ENCODE results near the gene ETFA. TPM values are rescaled to one million over a fixed set of nuclear protein-coding genes. Genes with fewer than 3 reads are reported as not detected.

ETFA gene
- total and polyA plus RNA-seq, 10 of the 15 experiments (the other 5 are each of a cell fraction or from before 2014, with no cell fraction given) = 114 to 331 (median 152) TPM

DNA sequence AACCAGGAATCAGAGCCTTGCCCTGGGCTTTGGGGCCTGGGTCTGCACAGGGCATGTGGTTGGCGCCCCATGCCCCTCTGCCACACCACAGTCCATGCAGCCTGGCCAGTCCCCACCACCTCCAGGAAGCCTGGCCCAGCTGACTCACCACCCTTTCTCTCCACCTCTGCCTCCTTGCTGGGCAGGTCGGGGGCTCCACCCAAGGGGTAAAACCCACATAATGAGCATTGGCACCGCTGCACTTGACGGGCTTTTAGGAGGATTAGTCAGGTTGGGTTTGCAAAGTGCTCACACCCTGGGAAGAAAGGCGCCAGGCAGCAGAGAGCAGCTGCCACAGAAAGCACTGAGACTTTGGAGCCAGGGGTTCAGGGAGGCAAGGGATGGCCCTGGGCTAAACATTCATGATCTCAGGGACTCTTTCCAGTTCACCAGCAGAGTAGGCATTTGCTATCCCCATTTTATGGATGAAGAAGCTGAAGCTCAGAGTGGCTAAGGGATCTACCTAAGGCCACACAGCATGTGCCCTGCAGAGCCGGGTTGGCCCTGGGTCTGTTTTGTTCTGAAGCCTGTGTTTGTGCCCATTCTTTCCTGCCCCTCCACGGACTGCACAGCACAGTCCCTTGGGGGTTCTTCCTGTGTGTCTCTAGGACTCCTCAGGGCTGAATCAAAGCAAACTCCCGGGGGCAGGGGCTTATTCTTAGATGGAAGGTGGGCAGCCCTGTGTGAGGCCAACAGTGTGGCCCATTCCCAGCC, 113.4 kb downstream of the ETFA start (continued):
- TF ChIP-seq, protein P1, sequence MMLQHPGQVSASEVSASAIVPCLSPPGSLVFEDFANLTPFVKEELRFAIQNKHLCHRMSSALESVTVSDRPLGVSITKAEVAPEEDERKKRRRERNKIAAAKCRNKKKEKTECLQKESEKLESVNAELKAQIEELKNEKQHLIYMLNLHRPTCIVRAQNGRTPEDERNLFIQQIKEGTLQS (IDR thresholded peaks at IDR 0.05; ENCODE audit: borderline replicate concordance, extremely low read depth, low read depth, low read length) = no peak

DNA sequence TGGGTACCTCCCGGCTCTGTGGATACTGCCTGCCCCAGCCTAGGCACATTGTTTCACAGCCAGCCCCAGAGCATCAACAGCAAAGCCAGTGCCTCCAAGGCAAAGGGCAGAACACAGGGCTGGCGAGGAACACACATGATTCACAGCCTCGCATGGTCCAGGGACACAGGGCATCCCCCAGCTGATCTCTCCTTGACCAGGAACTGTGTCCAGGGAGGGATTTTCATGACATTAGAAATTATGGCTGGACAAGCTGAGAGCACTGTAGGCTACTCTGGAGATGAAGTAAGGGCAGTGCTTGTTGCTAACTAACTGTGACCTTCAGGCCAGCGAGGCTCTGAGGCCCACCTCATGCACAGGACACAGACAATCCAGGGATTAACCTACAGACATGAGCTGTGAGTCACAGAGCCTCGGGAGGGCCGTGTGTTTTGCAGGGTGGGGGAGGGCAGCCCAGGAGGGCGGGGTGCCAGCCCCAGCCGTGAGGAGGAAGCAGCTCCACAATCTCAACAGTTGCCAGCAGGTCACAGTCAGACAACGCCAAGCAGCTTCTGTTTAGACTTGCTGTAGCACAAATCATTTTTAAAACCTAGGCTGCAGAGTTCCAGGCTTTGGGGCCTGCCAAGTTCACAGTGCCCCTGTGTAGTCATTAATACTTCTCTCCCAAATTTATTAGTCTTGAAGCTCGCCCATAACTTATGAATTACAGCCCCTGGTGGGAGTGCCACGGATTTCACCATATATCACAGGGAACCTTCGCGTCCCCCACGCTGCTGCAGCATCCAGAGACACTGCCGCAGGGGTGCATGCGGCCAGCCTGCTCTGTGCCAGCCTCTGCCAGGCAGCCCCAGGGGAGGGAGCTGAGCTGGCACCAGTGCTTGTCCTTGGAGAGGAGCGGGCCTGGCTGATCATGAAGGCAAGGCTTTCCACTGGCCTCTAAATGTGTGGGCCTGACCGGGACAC, 114.7 kb downstream of the ETFA start:
- no peak for TF ChIP-seq RBBP5 (conservative IDR thresholded peaks at IDR 0.05)
- TF ChIP-seq, protein P2, sequence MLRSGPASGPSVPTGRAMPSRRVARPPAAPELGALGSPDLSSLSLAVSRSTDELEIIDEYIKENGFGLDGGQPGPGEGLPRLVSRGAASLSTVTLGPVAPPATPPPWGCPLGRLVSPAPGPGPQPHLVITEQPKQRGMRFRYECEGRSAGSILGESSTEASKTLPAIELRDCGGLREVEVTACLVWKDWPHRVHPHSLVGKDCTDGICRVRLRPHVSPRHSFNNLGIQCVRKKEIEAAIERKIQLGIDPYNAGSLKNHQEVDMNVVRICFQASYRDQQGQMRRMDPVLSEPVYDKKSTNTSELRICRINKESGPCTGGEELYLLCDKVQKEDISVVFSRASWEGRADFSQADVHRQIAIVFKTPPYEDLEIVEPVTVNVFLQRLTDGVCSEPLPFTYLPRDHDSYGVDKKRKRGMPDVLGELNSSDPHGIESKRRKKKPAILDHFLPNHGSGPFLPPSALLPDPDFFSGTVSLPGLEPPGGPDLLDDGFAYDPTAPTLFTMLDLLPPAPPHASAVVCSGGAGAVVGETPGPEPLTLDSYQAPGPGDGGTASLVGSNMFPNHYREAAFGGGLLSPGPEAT (IDR thresholded peaks at IDR 0.05; ENCODE audit: low read depth) = no peak
- no peak for TF ChIP-seq MEF2A (IDR thresholded peaks at IDR 0.05; ENCODE audit: insufficient read depth, low read depth, low read length)
- TF ChIP-seq RAD21 (IDR thresholded peaks at IDR 0.05; ENCODE audit: insufficient read depth, low read depth, low read length) = no peak
- no peak for TF ChIP-seq ZNF384 (IDR thresholded peaks at IDR 0.05; ENCODE audit: borderline replicate concordance, low read depth, low read length)
- no peak for TF ChIP-seq KLF5 (IDR thresholded peaks at IDR 0.05; ENCODE audit: partially characterized antibody)
- TF ChIP-seq, protein P3, sequence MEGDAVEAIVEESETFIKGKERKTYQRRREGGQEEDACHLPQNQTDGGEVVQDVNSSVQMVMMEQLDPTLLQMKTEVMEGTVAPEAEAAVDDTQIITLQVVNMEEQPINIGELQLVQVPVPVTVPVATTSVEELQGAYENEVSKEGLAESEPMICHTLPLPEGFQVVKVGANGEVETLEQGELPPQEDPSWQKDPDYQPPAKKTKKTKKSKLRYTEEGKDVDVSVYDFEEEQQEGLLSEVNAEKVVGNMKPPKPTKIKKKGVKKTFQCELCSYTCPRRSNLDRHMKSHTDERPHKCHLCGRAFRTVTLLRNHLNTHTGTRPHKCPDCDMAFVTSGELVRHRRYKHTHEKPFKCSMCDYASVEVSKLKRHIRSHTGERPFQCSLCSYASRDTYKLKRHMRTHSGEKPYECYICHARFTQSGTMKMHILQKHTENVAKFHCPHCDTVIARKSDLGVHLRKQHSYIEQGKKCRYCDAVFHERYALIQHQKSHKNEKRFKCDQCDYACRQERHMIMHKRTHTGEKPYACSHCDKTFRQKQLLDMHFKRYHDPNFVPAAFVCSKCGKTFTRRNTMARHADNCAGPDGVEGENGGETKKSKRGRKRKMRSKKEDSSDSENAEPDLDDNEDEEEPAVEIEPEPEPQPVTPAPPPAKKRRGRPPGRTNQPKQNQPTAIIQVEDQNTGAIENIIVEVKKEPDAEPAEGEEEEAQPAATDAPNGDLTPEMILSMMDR (IDR thresholded peaks at IDR 0.05 in 2 of 3, conservative IDR thresholded peaks at IDR 0.05 in 1 of 3; ENCODE audit: control insufficient read depth in 2 of 3, extremely low read depth in 1 of 3, insufficient read depth in 1 of 3, low read depth in 3 of 3, low read length in 3 of 3) = no peak
- TF ChIP-seq NR2F1 (conservative IDR thresholded peaks at IDR 0.05) = no peak
- no peak for TF ChIP-seq LARP7 (IDR thresholded peaks at IDR 0.05)
- no peak for TF ChIP-seq TBL1XR1 (IDR thresholded peaks at IDR 0.05; ENCODE audit: low read depth, low read length)
- no peak for TF ChIP-seq RFX5 (IDR thresholded peaks at IDR 0.05; ENCODE audit: low read depth, low read length)
- TF ChIP-seq, protein P4, sequence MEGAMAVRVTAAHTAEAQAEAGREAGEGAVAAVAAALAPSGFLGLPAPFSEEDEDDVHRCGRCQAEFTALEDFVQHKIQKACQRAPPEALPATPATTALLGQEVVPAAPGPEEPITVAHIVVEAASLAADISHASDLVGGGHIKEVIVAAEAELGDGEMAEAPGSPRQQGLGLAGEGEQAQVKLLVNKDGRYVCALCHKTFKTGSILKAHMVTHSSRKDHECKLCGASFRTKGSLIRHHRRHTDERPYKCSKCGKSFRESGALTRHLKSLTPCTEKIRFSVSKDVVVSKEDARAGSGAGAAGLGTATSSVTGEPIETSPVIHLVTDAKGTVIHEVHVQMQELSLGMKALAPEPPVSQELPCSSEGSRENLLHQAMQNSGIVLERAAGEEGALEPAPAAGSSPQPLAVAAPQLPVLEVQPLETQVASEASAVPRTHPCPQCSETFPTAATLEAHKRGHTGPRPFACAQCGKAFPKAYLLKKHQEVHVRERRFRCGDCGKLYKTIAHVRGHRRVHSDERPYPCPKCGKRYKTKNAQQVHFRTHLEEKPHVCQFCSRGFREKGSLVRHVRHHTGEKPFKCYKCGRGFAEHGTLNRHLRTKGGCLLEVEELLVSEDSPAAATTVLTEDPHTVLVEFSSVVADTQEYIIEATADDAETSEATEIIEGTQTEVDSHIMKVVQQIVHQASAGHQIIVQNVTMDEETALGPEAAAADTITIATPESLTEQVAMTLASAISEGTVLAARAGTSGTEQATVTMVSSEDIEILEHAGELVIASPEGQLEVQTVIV (IDR thresholded peaks at IDR 0.05; ENCODE audit: borderline replicate concordance, partially characterized antibody) = no peak
- WGBS (ENCODE audit: insufficient coverage, insufficient replicate concordance, low lambda C conversion rate, missing lambda C conversion rate) = 69% methylated on average over 16 of the region's 18 CpGs
- H3K4me2 ChIP-seq (ENCODE audit: control insufficient read depth, insufficient read depth) = no peak overlapping the region
- ChIA-PET RAD21 (ENCODE audit: unreplicated experiment) (no interaction called here), SMC1A (ENCODE audit: uncharacterized antibody, unreplicated experiment) (no interaction called here), POLR2A (interaction anchor here (0.6 kb wide), 1 partner anchor 40 kb away, joined by 3 read pairs; no protein-coding TSS in a partner anchor), CTCF (interaction anchor here (0.8 to 1.3 kb wide), 3 partner anchors 10 to 19 kb away, joined by 3 read pairs; no protein-coding TSS in a partner anchor)
- no TSS peak for BruUV-seq (replicated peaks)
- DNase-seq (ENCODE audit: low read depth, low spot score) (no peak), ATAC-seq (peak; percentile 21), FAIRE-seq (no peak)
- H3K79me2 ChIP-seq (ENCODE audit: control insufficient read depth, insufficient read depth, low read length) = no peaks in the 10 kb centered on the region
- H3K27ac ChIP-seq (ENCODE audit: control insufficient read depth, insufficient read depth) = no peak overlapping the region
- H3K36me3 ChIP-seq (ENCODE audit: control insufficient read depth in 2 of 2, insufficient read depth in 2 of 2, low read length in 1 of 2) = no peaks in the 10 kb centered on the region
- H3K4me3 ChIP-seq = no peak overlapping the region
- H3K4me1 ChIP-seq (ENCODE audit: control insufficient read depth, insufficient read depth, low read length) = peaks cover 1% of the 10 kb centered on the region
- no peak overlapping the region; the same call in 1 of the 2 replicates for H3K9ac ChIP-seq (ENCODE audit: control insufficient read depth, insufficient read depth, low read length)
- no peaks in the 10 kb centered on the region for H3K9me3 ChIP-seq (replicated peaks; ENCODE audit: control insufficient read depth, insufficient read depth, low read length)
- H3K27me3 ChIP-seq (replicated peaks in 1 of 2; ENCODE audit: control insufficient read depth in 2 of 2, insufficient read depth in 2 of 2, low read length in 1 of 2) = no peaks in the 10 kb centered on the region
- in situ Hi-C loops (cut with MboI) = no loop called here
- intact Hi-C loops (cut with micrococcal nuclease; ENCODE audit: unreplicated experiment) = no loop called here
- H4K20me1 ChIP-seq (ENCODE audit: control insufficient read depth, insufficient read depth) = no peaks in the 10 kb centered on the region
- no peak overlapping the region for H2AFZ ChIP-seq (ENCODE audit: control insufficient read depth, low read depth, low read length)

Data from GM12878 (cell line).